ENCODE results near the gene PRDM16. TPM values are rescaled to one million over a fixed set of nuclear protein-coding genes. Genes with fewer than 3 reads are reported as not detected.

PRDM16 gene
- total and polyA plus RNA-seq, 2 of the 4 experiments (the other 2 are of a cell fraction), result 0.02 TPM; not detected in 1

GRCh38 chr1:3314491-3315381, 245.7 kb downstream of the PRDM16 start:
- Histone ChIP-seq H2BK5ac (ENCODE audit: low read depth, low read length, poor library complexity, severe bottlenecking) (peak overlapping the region; percentile 87), H3K4me2 (ENCODE audit: low read depth, low read length) (peak overlapping the region; percentile 10), H3K27me3 (ENCODE audit: control insufficient read depth, insufficient read depth, low read length) (no peaks in the 10 kb centered on the region), H3K4ac (ENCODE audit: low read depth, low read length) (peak overlapping the region; percentile 97), H2BK15ac (ENCODE audit: low read depth, low read length) (peak overlapping the region; percentile 43; the same call in 2 of the 3 replicates), H2AFZ (replicated peaks; ENCODE audit: low read length, poor library complexity) (peak overlapping the region; percentile 79), H3K36me3 (ENCODE audit: control insufficient read depth, insufficient read depth, low read length) (no peaks in the 10 kb centered on the region), H4K8ac (ENCODE audit: low read depth in 2 of 2, low read length in 2 of 2) (peak overlapping the region; percentile 90 to 92), H4K91ac (ENCODE audit: insufficient read depth, low read depth, low read length) (peak overlapping the region; percentile 96), H2BK20ac (ENCODE audit: low read depth, low read length) (peak overlapping the region; percentile 97), H2AK9ac (replicated peaks; ENCODE audit: low read depth, low read length, poor library complexity) (peak overlapping the region; percentile 73), H3K4me3 (ENCODE audit: insufficient read depth, low read depth, low read length) (no peak overlapping the region), H3K9me3 (ENCODE audit: control insufficient read depth, insufficient read depth, low read length) (no peaks in the 10 kb centered on the region), H3K56ac (ENCODE audit: extremely low read depth, insufficient read depth, low read length) (peak overlapping the region; percentile 51), H2AK5ac (ENCODE audit: low read depth, low read length) (peak overlapping the region; percentile 91), H3K14ac (replicated peaks; ENCODE audit: low read depth, low read length) (peak overlapping the region; percentile 93), H2BK120ac (ENCODE audit: low read depth, low read length) (peak overlapping the region; percentile 99), H3K4me1 (ENCODE audit: control insufficient read depth, insufficient read depth, low read length) (peaks cover 17% of the 10 kb centered on the region), H3K18ac (ENCODE audit: low read depth, low read length) (peak overlapping the region; percentile 82; the same call in 1 of the 2 replicates), H4K20me1 (ENCODE audit: insufficient read depth, low read length) (no peaks in the 10 kb centered on the region; the same call in 1 of the 2 replicates), H3K79me1 (ENCODE audit: low read depth in 1 of 2, low read length in 2 of 2) (no peaks in the 10 kb centered on the region), H3K9ac (ENCODE audit: low read depth, low read length) (peak overlapping the region; percentile 8; the same call in 1 of the 2 replicates), H3K27ac (ENCODE audit: insufficient read depth, low read length) (peak overlapping the region; percentile 68), H3K23ac (ENCODE audit: low read depth, low read length) (peak overlapping the region; percentile 94), H4K5ac (ENCODE audit: low read depth, low read length) (peak overlapping the region; percentile 85), H3K9me1 (ENCODE audit: insufficient read depth, low read length) (peaks cover 16% of the 10 kb centered on the region)
- no CpG with 5 or more reads among the region's 22 CpGs for WGBS, 2 experiments (ENCODE audit: extremely low coverage in 2 of 2, insufficient read length in 1 of 2)
- TF ChIP-seq FOS (IDR thresholded peaks at IDR 0.05; ENCODE audit: low read depth, low read length), result no peak
- peak; percentile 67; the same call in 1 of the 2 replicates for TF ChIP-seq MAZ (IDR thresholded peaks at IDR 0.05; ENCODE audit: borderline replicate concordance, low read depth, low read length)
- ChIA-PET POLR2A (ENCODE audit: unreplicated experiment) (no interaction called here), CTCF (interaction anchor here (0.7 kb wide), 1 partner anchor 839 kb away, joined by 3 read pairs; no protein-coding TSS in a partner anchor)
- ATAC-seq (ENCODE audit: low read depth) (no peak), DNase-seq (peak; percentile 66)
- no TSS peak for BruUV-seq (replicated peaks)
- in situ Hi-C loops (cut with MboI; ENCODE audit: low sequenced_read_pairs) (loop anchor here (25.0 kb wide), 1 partner anchor 902 kb away; the partner anchor contains the start of gene PEX10), dilution Hi-C loops (cut with HindIII; ENCODE audit: low sequenced_read_pairs, unreplicated experiment) (no loop called here), intact Hi-C loops (cut with micrococcal nuclease) (loop anchor here (10.0 kb wide), 2 partner anchors 250 to 900 kb away; partner anchors contain the start of genes PEX10 and PRDM16)
